ENCODE results near the gene MRPL2.

The MRPL2 gene

GRCh38 chr6:43074847-43075669 is 15.8 kb upstream of the MRPL2 start:
- TF ChIP-seq CTCF (conservative IDR thresholded peaks at IDR 0.05) = no peak
- peak overlapping the region; percentile 81 for H3K27ac ChIP-seq

GRCh38 chr6:43070028-43070632 is 10.9 kb upstream of the MRPL2 start:
- TF ChIP-seq CTCF (conservative IDR thresholded peaks at IDR 0.05) = peak; percentile 85

GRCh38 chr6:43062818-43063217 is 3.6 kb upstream of the MRPL2 start:
- H3K27ac ChIP-seq = no peak overlapping the region
- no peak for TF ChIP-seq CTCF (conservative IDR thresholded peaks at IDR 0.05)

More at GRCh38 chr6:43070028-43070632, 10.9 kb upstream of the MRPL2 start:
- no peak overlapping the region for H3K27ac ChIP-seq

GRCh38 chr6:43061861-43062260 is 2.6 kb upstream of the MRPL2 start:
- no peak for TF ChIP-seq CTCF (conservative IDR thresholded peaks at IDR 0.05)
- no peak overlapping the region for H3K27ac ChIP-seq

GRCh38 chr6:43060755-43061633 is 1.8 kb upstream of the MRPL2 start:
- no peak for TF ChIP-seq CTCF (conservative IDR thresholded peaks at IDR 0.05)
- peak overlapping the region; percentile 85 for H3K27ac ChIP-seq

- H3K27ac ChIP-seq = peak overlapping the region; percentile 85
- no peak for TF ChIP-seq CTCF (conservative IDR thresholded peaks at IDR 0.05)
Observed at GRCh38 chr6:43060034-43060754, 960 bp upstream of the MRPL2 start.
